Measurements from ENCODE around the gene COLGALT1.
"Not testable (repeated sequence)": the region's sequence is repeated elsewhere in the genome, so short reads cannot be mapped to it uniquely, and the experiment has no call there.

The COLGALT1 gene

DNA sequence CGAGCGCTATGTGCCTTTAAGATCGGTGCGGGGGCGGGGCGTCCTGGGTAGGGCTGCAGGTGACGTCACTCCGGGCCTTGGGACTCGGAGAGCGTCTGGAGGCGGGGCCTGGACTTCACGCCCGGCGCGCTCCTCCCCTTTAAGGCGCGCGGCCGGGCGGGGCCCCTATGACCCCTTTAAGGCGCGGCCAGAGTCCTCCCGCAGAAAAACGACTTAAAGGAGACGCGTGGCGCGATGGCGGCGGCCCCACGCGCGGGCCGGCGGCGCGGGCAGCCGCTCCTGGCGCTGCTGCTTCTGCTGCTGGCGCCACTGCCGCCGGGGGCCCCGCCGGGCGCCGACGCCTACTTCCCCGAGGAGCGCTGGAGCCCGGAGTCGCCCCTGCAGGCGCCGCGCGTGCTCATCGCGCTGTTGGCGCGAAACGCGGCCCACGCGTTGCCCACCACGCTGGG, at the start of gene COLGALT1:
COLGALT1 (plus strand) TSS at position 170 of the 449 bp plus-strand sequence; CDS start at position 235, 65 bp downstream.
- DNase-seq (ENCODE audit: low read depth in 1 of 2, low spot score in 1 of 2): peak; percentile 93 to 99

DNA sequence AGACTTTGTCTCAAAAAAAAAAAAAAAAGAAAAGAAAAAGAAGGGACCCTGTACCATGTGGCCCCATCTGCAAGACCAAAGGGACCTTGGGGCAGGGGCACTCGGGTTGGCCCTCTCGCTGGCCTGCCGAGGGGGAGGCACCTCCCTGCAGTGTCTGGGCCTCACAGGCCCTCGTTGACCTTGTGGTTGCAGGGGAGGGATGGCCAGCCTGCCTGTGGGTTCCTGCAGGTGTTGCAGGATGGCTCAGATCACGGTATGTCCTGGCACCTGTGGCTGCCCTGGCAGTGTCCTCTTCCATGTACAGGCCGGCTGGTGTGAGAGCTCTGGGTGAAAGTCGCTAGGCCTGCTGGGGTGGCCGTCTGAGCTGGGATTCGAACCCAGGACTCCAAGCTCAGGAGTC, 48.7 kb upstream of the COLGALT1 start:
- DNase-seq (ENCODE audit: low read depth in 1 of 2, low spot score in 1 of 2): no peak

DNA sequence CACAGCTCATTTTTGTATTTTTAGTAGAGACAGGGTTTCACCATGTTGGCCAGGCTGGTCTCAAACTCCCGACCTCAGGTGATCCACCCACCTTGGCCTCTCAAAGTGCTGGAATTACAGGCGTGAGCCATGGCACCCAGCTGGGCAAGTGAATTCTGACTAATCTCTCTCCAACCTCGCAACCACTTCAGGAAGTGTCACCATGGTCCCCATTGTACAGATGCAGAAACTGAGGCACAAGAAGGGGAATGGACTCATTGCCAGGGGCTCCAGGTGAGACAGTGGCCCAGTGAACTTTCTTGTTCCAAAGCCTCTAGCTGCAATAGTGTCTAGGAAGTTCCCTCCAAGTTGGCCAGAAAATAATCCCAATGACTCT, 46.9 kb upstream of the COLGALT1 start:
- DNase-seq (ENCODE audit: low read depth in 1 of 2, low spot score in 1 of 2): not testable (repeated sequence)

DNA sequence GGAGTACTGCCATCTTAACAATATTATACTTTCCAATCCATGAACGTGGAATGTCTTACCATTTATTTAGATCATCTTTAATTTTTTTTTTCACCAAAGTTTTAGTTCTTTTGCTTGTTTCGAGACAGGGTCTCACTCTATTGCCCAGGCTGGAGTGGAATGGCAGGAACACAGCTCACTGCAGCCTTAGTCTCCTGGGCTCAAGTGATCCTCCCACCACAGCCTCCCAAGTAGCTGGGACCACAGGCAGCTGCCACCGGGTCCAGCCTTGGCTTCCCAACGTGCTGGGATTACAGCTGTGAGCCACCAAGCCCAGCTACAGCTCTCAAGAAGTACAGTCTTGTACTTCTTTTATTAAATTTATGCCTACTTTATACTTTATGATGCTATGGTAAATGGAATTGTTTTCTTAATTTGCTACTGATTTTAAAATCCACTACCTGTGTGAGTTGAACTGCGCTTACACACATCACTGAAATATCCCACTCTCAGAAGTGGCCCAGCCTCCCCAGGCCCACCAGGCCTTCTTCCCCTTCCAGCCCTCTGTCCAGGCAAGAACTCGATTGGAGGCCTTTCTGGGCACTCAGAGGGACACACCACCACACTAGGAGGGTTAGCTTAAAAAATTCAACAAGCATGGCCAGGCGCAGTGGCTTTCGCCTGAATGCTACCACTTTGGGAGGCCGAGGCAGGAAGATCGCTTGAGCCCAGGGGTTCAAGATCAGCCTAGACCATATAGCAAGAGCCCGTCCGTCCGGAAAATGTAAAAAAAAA, 45.0 kb upstream of the COLGALT1 start:
- no peak for DNase-seq (ENCODE audit: low read depth in 1 of 2, low spot score in 1 of 2)

DNA sequence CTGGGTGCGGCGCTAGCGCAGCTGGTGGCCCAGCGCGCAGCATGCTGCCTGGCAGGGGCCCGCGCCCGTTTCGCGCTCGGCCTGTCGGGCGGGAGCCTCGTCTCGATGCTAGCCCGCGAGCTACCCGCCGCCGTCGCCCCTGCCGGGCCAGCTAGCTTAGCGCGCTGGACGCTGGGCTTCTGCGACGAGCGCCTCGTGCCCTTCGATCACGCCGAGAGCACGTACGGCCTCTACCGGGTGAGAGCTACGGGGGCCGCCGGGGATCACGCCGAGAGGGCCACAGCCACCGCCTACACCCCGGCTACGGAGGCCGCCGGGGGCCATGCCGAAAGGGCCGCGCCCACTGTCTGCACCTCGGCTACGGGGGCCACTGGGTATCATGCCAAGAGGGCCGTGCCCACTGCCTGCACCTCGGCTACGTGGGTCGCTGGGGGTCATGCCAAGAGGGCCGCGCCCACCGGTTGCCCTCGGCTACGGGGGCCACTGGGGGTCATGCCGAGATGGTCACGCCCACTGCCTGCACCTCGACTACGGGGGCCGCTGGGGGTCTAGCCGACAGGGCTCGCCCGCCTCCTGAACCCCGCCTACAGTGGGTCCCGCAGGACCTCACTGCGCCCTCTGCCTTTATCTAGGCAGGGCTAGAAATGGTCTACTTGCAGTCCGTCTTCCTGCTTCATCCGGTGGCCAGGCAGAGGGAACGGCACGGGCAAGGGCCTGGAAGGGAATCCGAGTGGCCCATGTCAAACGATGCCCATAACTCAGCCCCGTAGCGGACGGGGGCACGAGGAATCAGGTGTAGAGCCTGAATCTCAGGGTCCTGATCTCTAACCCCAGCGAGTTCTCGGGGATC, 43.5 kb upstream of the COLGALT1 start:
- peak; percentile 72 to 74 for DNase-seq (ENCODE audit: low read depth in 1 of 2, low spot score in 1 of 2)

DNA sequence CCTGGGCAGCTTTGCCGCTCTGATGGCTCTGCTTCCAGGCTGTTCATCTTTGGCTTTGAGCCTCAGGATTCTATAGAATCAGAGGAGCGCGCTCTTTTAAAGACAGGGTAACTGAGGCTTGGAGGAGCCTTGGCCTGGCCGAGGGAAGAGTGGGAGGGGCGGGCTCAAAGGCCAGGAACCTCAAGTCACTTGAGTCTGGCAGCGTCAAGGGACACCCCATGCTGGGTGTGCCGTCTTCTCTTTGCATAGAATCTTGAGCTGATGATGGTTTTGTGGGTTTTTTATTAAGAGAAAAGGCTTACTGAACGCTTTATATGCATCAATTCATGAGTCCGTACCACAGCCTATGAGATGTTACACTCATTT, 42.9 kb upstream of the COLGALT1 start:
- no peak for DNase-seq (ENCODE audit: low read depth in 1 of 2, low spot score in 1 of 2)

DNA sequence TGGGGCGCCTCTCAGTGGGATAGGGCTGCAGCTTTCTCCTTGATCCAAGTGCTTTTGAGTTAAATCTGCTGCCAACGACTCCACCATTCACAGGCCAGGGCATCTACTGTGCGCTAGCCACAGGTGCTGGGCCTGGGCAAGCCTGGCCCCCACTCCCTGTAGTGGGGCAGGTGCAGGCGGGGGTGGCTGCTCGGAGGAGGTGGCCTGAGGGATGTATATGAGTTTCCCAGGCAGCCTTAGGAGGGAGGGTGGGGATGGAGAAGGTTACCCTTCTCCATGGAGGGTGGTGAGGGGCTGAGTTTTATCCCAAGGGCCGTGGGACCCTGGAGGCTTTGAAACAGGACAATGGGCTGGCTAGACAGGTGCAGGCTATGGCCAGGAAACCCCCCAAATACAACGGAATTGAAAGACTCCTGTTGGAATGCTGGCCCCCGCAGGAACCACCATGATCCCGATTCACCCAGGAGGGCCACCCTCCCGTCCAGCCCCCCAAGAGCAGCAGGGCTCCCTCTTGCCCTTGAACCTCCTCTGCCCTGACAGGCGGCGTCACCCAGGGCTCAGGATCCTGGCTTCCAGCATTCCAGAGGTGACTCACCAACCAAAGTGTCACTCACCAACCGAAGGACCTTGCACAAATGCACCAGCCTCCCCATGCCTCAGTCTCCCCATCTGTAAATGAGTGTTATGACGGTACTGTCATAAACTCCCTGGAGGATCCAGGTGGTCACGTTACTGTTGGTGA, 39.9 kb upstream of the COLGALT1 start:
- DNase-seq (ENCODE audit: low read depth in 1 of 2, low spot score in 1 of 2): no peak

DNA sequence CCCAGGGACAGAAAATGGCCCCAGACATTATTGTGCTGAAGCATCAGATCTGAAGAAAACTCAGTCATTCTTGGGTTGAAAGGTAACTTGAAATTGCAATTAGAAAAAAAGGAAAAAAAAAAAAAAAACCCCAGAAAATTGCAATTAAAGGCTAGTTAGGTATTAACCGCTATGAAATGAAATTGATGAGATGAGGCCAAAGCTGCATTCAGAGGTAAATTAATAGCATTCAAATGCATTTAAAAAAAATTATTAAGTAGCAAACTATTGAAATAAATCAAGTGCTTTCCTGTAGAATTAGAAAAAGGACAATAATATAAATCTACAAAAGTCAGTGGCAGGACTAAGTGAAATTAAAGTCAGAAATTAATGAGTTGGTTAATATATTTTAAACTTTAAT, 37.6 kb upstream of the COLGALT1 start:
- DNase-seq (ENCODE audit: low read depth in 1 of 2, low spot score in 1 of 2): no peak

DNA sequence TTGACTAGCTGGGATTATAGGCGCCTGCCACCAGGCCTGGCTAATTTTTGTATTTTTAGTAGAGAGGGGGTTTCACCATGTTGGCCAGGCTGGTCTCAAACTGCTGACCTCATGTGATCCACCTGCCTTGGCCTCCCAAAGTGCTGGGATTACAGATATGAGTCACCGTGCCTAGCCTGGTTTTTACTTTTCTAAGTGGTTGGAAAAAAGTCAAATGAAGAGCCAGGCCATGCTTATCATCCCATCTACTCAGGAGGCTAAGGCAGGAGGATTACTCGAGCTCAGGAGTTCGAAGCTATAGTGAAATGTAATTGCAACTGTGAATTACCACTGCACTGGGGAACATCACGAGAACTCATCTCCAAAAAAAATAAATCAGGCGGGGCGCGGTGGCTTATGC, 36.8 kb upstream of the COLGALT1 start:
- not testable (repeated sequence) for DNase-seq (ENCODE audit: low read depth in 1 of 2, low spot score in 1 of 2)

DNA sequence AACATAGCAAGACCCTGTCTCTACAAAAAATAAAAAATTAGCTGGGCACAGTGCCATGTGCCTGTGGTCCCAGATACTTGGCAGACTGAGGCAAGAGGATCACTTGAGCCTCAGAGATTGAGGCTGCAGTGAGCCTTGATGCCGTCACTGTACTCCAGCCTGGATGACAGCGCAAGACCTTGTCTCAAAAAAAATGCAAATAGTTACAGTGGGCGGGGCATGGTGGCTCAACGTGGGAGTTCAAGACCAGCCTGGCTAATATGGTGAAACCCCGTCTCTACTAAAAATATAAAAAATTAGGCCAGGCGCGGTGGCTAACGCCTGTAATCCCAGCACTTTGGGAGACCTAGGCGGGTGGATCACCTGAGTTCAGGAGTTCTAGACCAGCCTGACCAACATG, 35.5 kb upstream of the COLGALT1 start:
- no peak for DNase-seq (ENCODE audit: low read depth in 1 of 2, low spot score in 1 of 2)

DNA sequence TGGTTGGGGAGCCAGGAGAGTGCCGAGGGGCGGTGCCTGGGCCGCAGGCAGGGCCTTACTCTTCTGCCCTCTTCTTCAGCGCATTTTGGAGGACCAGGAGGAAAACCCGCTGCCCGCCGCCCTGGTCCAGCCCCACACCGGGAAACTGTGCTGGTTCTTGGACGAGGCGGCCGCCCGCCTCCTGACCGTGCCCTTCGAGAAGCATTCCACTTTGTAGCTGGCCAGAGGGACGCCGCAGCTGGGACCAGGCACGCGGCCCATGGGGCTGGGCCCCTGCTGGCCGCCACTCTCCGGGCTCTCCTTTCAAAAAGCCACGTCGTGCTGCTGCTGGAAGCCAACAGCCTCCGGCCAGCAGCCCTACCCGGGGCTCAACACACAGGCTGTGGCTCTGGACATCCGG, 34.6 kb upstream of the COLGALT1 start:
- DNase-seq (ENCODE audit: low read depth in 1 of 2, low spot score in 1 of 2): no peak

DNA sequence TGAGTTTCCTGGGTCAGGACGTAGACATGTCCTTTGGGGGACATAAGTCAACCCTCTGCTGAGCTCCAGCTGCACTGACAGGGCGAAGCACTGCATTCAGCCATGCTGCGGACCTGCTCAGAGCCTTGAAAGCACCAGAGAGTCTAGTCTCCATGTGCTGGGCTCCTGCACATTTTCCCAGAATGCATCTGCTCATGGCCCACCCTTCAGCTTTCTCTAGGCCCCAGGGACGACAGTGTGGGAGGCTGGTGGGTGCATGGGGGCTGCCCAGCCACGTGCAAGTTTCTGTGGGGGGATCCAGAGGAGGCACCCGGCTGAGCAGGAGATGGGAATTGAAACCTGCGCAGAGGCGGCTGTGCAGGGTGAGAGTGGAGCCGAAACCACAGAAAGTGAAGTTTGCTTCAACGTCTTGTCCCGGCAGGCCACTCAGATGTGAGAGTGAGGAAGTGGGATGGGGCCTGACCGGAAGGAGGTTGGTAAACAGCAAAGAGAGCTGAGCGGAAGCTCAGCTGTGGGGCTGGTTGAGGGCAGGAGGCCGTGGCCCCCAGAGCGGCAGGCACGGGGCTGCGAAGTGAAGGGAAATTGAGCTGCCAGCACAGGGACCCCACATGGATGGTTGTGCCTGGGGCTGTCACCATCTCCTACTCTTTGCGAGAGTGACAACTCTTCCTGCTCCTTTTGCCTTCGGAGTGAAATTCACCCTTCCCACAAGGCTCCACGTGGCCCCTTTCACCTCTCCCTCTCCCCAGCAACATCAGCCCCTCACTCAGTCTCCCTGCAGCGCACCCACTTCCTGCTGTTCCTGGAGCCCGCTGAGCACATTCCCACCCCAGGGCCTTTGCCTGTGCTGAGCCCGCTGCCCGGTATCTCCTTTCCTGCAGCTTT, 32.2 kb upstream of the COLGALT1 start:
- DNase-seq (ENCODE audit: low read depth in 1 of 2, low spot score in 1 of 2): no peak

DNA sequence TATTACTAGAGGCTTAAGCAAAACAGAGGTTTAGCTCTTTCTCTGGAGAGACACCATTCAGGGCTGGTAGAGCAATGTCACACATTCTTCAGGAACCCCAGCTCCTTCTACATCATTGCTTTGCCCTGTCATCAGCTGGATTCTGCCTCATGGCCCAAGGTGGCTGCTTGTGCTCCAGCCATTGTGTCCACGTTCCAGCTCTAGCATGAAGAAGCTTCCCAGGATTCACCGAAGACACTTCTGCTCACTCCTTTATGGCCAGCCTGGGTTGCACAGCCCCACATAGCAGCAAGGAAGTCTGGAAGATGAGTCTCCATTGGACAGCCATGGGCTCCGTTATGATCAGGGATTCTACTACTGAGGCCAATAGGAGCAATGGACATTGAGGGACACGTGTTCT, 30.8 kb upstream of the COLGALT1 start:
- no peak for DNase-seq (ENCODE audit: low read depth in 1 of 2, low spot score in 1 of 2)

DNA sequence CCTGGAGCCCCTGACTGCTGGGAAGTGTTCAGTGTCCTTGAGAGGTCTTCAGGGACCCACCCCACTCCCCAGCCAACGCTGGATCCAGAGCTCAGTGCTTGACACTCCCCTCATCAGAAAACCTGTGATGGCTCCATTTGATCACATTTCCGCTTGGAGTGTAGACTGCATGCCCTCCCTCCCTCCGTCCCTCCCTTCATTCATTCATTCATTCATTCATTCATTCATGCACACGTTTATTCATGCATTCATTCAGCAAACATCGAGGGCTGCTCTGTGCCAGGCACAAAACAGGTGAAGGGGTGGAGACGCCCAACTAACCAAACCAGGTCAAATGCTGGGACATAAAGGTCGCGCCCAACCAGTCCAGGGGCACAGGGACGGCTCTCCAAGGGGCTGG, 30.3 kb upstream of the COLGALT1 start:
- DNase-seq (ENCODE audit: low read depth in 1 of 2, low spot score in 1 of 2): no peak

DNA sequence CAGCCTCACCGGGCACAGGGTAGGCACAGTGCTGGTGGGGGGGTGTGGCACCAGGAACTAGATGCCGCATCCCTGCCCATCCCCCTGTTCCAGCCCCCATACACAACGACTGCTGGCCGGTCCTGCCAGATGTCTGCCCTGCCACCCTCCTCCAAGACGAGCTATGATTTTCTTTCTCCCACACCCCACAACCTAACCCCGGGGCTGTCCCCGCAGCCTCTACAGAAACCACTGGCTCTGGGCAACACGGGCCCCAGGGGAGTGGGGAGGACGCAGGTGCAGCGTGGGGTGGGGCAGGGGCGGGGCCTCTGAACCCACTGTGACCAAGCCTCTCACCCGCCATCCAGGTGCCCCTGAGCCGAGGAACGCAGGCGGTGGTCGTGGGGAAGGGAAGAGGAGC, 28.5 kb upstream of the COLGALT1 start:
- no peak for DNase-seq (ENCODE audit: low read depth in 1 of 2, low spot score in 1 of 2)

DNA sequence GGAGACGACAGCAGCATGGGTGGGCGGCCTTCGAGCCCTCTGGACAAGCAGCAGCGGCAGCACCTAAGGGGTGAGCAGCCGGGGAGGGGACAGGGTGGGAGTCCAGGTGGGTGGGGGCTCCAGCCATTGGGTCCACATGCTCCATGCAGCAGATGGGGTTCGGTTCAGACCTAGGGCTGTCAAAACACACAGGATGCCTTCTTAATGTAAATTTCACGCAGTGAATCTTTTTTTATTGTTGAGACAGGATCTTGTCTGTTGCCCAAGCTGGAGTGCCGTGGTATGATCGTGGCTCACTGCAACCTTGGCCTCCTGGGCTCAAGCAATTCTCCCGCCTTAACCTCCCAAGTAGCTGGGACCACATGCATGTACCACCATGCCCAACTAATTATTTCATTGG, 28.1 kb upstream of the COLGALT1 start:
- no peak for DNase-seq (ENCODE audit: low read depth in 1 of 2, low spot score in 1 of 2)

DNA sequence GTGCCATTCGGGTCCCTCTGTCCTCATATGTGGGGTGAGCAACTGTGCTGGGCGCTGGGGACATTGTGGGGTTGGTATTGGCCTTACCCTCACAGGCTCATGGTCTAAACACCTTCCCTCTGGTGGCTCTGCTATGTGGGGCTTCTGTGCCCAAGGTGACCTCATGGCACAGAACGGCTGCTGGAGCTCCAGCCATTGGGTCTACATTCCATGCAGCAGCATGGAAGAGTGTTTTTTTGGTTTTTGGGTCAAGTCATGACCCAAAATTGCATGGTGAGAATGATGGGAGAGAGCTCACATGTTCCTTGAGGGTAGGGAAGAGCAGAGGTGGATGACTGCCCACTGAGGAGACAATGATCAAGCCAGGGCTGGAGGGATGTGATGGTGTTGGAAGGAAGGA, 26.8 kb upstream of the COLGALT1 start:
- DNase-seq (ENCODE audit: low read depth in 1 of 2, low spot score in 1 of 2): no peak

DNA sequence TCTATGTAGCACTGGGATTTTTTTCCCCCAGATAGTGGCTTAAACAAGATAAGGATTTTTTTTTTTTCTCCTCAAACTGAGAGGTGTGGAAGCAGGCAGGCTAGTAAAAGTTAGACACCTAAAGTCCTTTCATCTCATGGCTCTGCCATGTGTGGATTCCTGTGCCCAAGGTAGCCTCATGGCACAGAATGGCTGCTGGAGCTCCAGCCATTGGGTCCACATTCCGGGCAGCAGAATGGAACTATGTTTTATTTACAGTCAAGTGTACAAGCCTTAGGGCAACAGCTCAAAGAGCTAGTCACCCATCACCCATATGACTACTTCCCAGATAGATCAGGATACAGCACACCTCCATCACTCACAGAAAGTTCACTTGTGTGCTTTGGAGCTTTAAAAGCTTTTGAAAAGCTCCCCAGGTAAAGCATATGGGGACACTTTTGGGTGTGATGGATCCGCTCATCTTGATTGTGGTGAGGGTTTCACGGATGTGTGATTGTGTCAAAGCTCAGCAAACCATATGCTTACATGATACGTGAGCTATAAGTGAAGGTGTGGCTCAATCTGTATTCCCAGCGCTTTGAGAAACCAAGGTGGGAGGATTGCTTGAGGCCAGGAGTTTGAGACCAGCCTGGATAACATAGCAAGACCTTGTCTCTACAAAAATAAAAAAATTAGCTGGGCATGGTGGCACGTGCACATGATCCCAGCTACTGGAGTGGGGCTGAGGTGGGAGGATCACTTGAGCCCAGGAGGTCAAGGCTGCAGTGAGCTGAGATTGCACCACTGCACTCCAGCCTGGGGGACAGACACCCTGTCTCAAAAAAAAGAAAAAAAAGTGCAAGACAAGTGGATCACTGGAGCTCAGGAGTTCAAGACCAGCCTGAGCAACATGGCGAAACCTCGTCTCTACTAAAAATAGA, 25.9 kb upstream of the COLGALT1 start:
- no peak for DNase-seq (ENCODE audit: low read depth in 1 of 2, low spot score in 1 of 2)

DNA sequence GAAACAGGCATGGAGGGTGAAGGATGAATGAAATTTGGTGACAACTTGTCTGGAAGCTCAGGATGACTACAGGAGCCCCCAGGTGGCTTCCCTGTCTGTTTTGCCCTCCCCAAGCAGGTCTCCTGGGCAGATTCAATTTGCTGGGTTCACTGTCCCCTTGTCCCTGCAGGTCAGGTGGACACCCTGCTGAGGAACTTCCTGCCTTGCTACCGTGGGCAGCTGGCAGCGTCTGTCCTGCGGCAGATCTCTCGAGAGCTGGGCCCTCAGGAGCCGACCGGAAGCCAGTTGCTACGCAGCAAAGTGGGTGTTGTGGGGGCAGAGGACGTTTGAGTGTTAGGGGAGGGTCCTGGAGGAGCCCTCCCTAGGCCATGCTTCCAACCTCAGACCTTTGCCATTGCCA, 24.9 kb upstream of the COLGALT1 start:
- DNase-seq (ENCODE audit: low read depth in 1 of 2, low spot score in 1 of 2): no peak

DNA sequence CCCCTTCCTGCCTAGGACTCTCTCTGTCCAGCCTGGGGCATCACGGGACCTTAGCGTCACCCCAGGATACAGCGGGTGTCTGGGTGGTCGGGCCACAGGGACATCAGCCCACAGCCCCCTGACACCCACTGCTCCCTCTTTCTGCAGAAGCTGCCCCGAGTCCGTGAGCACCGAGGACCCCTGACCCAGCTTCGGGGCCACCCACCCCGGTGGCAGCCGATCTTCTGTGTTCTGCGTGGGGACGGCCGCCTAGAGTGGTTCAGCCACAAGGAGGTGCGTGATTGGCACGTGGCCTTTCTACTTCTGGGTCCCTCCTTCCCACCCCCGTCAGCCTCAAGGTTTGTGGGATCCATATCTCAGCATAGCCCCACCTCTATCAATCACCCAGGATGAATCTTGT, 23.3 kb upstream of the COLGALT1 start:
- no peak for DNase-seq (ENCODE audit: low read depth in 1 of 2, low spot score in 1 of 2)
